HAP-1 (cell line): ENCODE data around the gene ABHD2.

Experiments
- DNase-seq, 2 experiments: peaks; one replicate each; pipeline ENCODE4 v3.0.0-alpha.2; 2016 to 2020; ENCODE audit warnings: low spot score in 2 of 2
- H3K27me3 ChIP-seq: fragments of 250-450 bp; sonication (Bioruptor Pico); 2 replicates; pipeline ENCODE4 v1.5.1; 2020; ENCODE audit warnings: low read depth, mild to moderate bottlenecking, moderate library complexity
- H3K36me3 ChIP-seq: fragments of 250-450 bp; sonication (Bioruptor Pico); replicated peaks from 2 replicates; pipeline ENCODE4 v1.5.1; 2020; ENCODE audit warnings: mild to moderate bottlenecking
- H3K4me1 ChIP-seq: fragments of 250-450 bp; sonication (Bioruptor Pico); 2 replicates; pipeline ENCODE4 v1.5.1; 2020; ENCODE audit warnings: mild to moderate bottlenecking
- H3K4me3 ChIP-seq: fragments of 250-450 bp; sonication (Bioruptor Pico); 2 replicates; pipeline ENCODE4 v1.5.1; 2020; ENCODE audit warnings: mild to moderate bottlenecking, moderate library complexity
- H3K9me3 ChIP-seq: fragments of 250-450 bp; sonication (Bioruptor Pico); 2 replicates; pipeline ENCODE4 v1.5.1; 2020; ENCODE audit warnings: mild to moderate bottlenecking, moderate library complexity
- in situ Hi-C: fragments of 300-500 bp; cut with MboI; formaldehyde crosslinking; loops from 3 replicates; pipeline ENCODE4 v1.14.3; 2020; ENCODE audit warnings: low sequenced_read_pairs, inconsistent platforms, mixed read lengths

The ABHD2 gene

GRCh38 chr15:89203705-89204273, 115.5 kb downstream of the ABHD2 start:
- Histone ChIP-seq H3K27me3 (no peaks in the 10 kb centered on the region), H3K4me3 (no peak overlapping the region), H3K36me3 (no peaks in the 10 kb centered on the region; the same call in 1 of the 2 replicates), H3K4me1 (peaks cover 9% of the 10 kb centered on the region), H3K9me3 (no peaks in the 10 kb centered on the region)
- DNase-seq, result no peak
- in situ Hi-C loops, result no loop called here

- no peaks in the 10 kb centered on the region; the same call in 1 of the 2 replicates for H3K36me3 ChIP-seq
- no peaks in the 10 kb centered on the region for H3K9me3 ChIP-seq
- no peaks in the 10 kb centered on the region for H3K27me3 ChIP-seq
- H3K4me1 ChIP-seq, result peaks cover 9% of the 10 kb centered on the region
- no peak overlapping the region for H3K4me3 ChIP-seq
- no peak for DNase-seq
- in situ Hi-C loops, result no loop called here
These were observed 117.8 kb downstream of the ABHD2 start for GRCh38 chr15:89205991-89206585.

- Histone ChIP-seq H3K4me1 (peaks cover 8% of the 10 kb centered on the region), H3K27me3 (no peaks in the 10 kb centered on the region), H3K36me3 (no peaks in the 10 kb centered on the region), H3K9me3 (no peaks in the 10 kb centered on the region), H3K4me3 (no peak overlapping the region)
- DNase-seq, result peak; percentile 90 to 95
- in situ Hi-C loops, result no loop called here
These were observed 118.7 kb downstream of the ABHD2 start for GRCh38 chr15:89206908-89207331.

GRCh38 chr15:89208256-89208655, 120.0 kb downstream of the ABHD2 start:
- Histone ChIP-seq H3K9me3 (no peaks in the 10 kb centered on the region), H3K4me1 (no peaks in the 10 kb centered on the region), H3K36me3 (no peaks in the 10 kb centered on the region), H3K27me3 (no peaks in the 10 kb centered on the region), H3K4me3 (no peak overlapping the region)
- in situ Hi-C loops, result no loop called here
- no peak for DNase-seq

GRCh38 chr15:89209057-89209456, 120.8 kb downstream of the ABHD2 start:
- no peak for DNase-seq
- peaks cover 7% of the 10 kb centered on the region; the same call in 1 of the 2 replicates for H3K27me3 ChIP-seq
- no peak overlapping the region for H3K4me3 ChIP-seq
- no peaks in the 10 kb centered on the region for H3K4me1 ChIP-seq
- no peaks in the 10 kb centered on the region for H3K9me3 ChIP-seq
- in situ Hi-C loops, result no loop called here
- no peaks in the 10 kb centered on the region for H3K36me3 ChIP-seq

- H3K9me3 ChIP-seq, result no peaks in the 10 kb centered on the region
- H3K4me3 ChIP-seq, result no peak overlapping the region
- no peaks in the 10 kb centered on the region for H3K4me1 ChIP-seq
- in situ Hi-C loops, result no loop called here
- H3K36me3 ChIP-seq, result no peaks in the 10 kb centered on the region
- no peak for DNase-seq
- peaks cover 23% of the 10 kb centered on the region; the same call in 1 of the 2 replicates for H3K27me3 ChIP-seq
These were observed 123.5 kb downstream of the ABHD2 start for GRCh38 chr15:89211678-89212170.

GRCh38 chr15:89215627-89216026, 127.4 kb downstream of the ABHD2 start:
- in situ Hi-C loops, result no loop called here
- DNase-seq, result no peak

GRCh38 chr15:89217031-89217430, 128.8 kb downstream of the ABHD2 start:
- Histone ChIP-seq H3K27me3 (peaks cover 26% of the 10 kb centered on the region; the same call in 1 of the 2 replicates), H3K9me3 (no peaks in the 10 kb centered on the region), H3K36me3 (no peaks in the 10 kb centered on the region), H3K4me1 (no peaks in the 10 kb centered on the region), H3K4me3 (no peak overlapping the region)
- DNase-seq, result no peak
- in situ Hi-C loops, result no loop called here

More at GRCh38 chr15:89215627-89216026, 127.4 kb downstream of the ABHD2 start:
- Histone ChIP-seq H3K4me1 (no peaks in the 10 kb centered on the region), H3K27me3 (peaks cover 26% of the 10 kb centered on the region; the same call in 1 of the 2 replicates), H3K4me3 (no peak overlapping the region), H3K9me3 (no peaks in the 10 kb centered on the region), H3K36me3 (no peaks in the 10 kb centered on the region)

- Histone ChIP-seq H3K9me3 (no peaks in the 10 kb centered on the region), H3K36me3 (no peaks in the 10 kb centered on the region), H3K4me3 (no peak overlapping the region), H3K27me3 (peaks cover 26% of the 10 kb centered on the region; the same call in 1 of the 2 replicates), H3K4me1 (no peaks in the 10 kb centered on the region)
- DNase-seq, result no peak
- in situ Hi-C loops, result no loop called here
These were observed 129.6 kb downstream of the ABHD2 start for GRCh38 chr15:89217686-89218376.

- in situ Hi-C loops, result no loop called here
- H3K36me3 ChIP-seq, result no peaks in the 10 kb centered on the region
- H3K4me1 ChIP-seq, result no peaks in the 10 kb centered on the region
- no peak overlapping the region for H3K4me3 ChIP-seq
- H3K9me3 ChIP-seq, result no peaks in the 10 kb centered on the region
- no peak for DNase-seq
- peaks cover 24% of the 10 kb centered on the region; the same call in 1 of the 2 replicates for H3K27me3 ChIP-seq
These were observed 130.3 kb downstream of the ABHD2 start for GRCh38 chr15:89218531-89218930.

- no peak for DNase-seq
- in situ Hi-C loops, result no loop called here
- H3K4me3 ChIP-seq, result no peak within 1 kb of the TSS
- H3K4me1 ChIP-seq, result no peaks in the 10 kb centered on the region
- no peaks in the 10 kb centered on the region for H3K9me3 ChIP-seq
- H3K36me3 ChIP-seq, result no peaks in the 10 kb centered on the region
- H3K27me3 ChIP-seq, result peaks cover 3% of the 10 kb centered on the region; the same call in 1 of the 2 replicates
These were observed 133.3 kb downstream of the ABHD2 start, which contains the start of gene RLBP1 for GRCh38 chr15:89221543-89221942. TSS of gene RLBP1 (minus strand) at chr15:89221579. CDS start at chr15:89218975, 2,604 bp downstream.

GRCh38 chr15:89225588-89225987, 137.3 kb downstream of the ABHD2 start:
- no peaks in the 10 kb centered on the region for H3K9me3 ChIP-seq
- no peaks in the 10 kb centered on the region; the same call in 1 of the 2 replicates for H3K27me3 ChIP-seq
- in situ Hi-C loops, result no loop called here

GRCh38 chr15:89226359-89227221, 138.3 kb downstream of the ABHD2 start:
- H3K4me1 ChIP-seq, result no peaks in the 10 kb centered on the region
- no peak overlapping the region for H3K4me3 ChIP-seq
- no peaks in the 10 kb centered on the region for H3K9me3 ChIP-seq
- DNase-seq, result no peak
- in situ Hi-C loops, result no loop called here
- no peaks in the 10 kb centered on the region for H3K36me3 ChIP-seq
- H3K27me3 ChIP-seq, result no peaks in the 10 kb centered on the region; the same call in 1 of the 2 replicates

More at GRCh38 chr15:89225588-89225987, 137.3 kb downstream of the ABHD2 start:
- Histone ChIP-seq H3K4me3 (no peak overlapping the region), H3K36me3 (no peaks in the 10 kb centered on the region), H3K4me1 (no peaks in the 10 kb centered on the region)
- no peak for DNase-seq
